Endothelial cell of umbilical vein (primary cell): ENCODE measurements around the gene GOLGA6L10. TPM values are rescaled to one million over a fixed set of nuclear protein-coding genes. Genes with fewer than 3 reads are reported as not detected.

ENCODE experiments used
- BruUV-seq: library from RNA; stranded (reverse); fragments of 400-500 nt; replicated peaks from 2 replicates; lab custom pipeline; 2021; lab: Mats Ljungman, UMichigan
- CTCF ChIA-PET: fragments of 300-600, 350-600 bp; sonication (Branson Sonifier 250); formaldehyde crosslinking; loops from one replicate; lab custom pipeline; 2021; ENCODE audit warnings: antibody characterized with exemption, inconsistent platforms; lab: Charles Lee
- POLR2A ChIA-PET: fragments of 300-600, 350-600 bp; sonication (Branson Sonifier 250); formaldehyde crosslinking; loops from one replicate; lab custom pipeline; 2021; ENCODE audit warnings: antibody characterized with exemption, inconsistent platforms; lab: Charles Lee
- DNase-seq: peaks from one replicate; pipeline ENCODE4 v3.0.0-alpha.2; 2011; ENCODE audit warnings: low read depth, low spot score
- FAIRE-seq: peaks from 2 replicates; lab custom pipeline; 2011; peaks lifted over from hg19 to GRCh38; lab: Jason Lieb, UNC
- H2AFZ ChIP-seq: 2 replicates; pipeline ENCODE4 v1.6.0; 2012; ENCODE audit warnings: low read depth, low read length, control low read depth, inconsistent platforms
- H3K27ac ChIP-seq: 2 replicates; pipeline ENCODE4 v1.5.1; 2011; ENCODE audit warnings: low read depth, mild to moderate bottlenecking, control low read depth, low read length, moderate library complexity; ENCODE audit not compliant: insufficient read depth
- H3K27me3 ChIP-seq, 2 experiments: 2 replicates each; pipeline versions ENCODE4 v1.6.0 to v1.6.1; 2011; ENCODE audit warnings: low read length in 2 of 2, mixed read lengths in 1 of 2; ENCODE audit not compliant: control insufficient read depth in 2 of 2, insufficient read depth in 2 of 2
- H3K36me3 ChIP-seq, 2 experiments: 2 replicates in 1 of 2; 3 replicates in 1 of 2; pipeline ENCODE4 v1.5.1; 2011; ENCODE audit warnings: low read length in 2 of 2, mild to moderate bottlenecking in 1 of 2, moderate library complexity in 1 of 2; ENCODE audit not compliant: control insufficient read depth in 2 of 2, insufficient read depth in 2 of 2; ENCODE audit errors: extremely low read depth in 1 of 2
- H3K4me1 ChIP-seq: 3 replicates; pipeline ENCODE4 v1.5.1; 2011; ENCODE audit warnings: mild to moderate bottlenecking, low read length; ENCODE audit not compliant: control insufficient read depth, insufficient read depth; ENCODE audit errors: extremely low read depth
- H3K4me2 ChIP-seq: 2 replicates; pipeline ENCODE4 v1.6.1; 2011; ENCODE audit warnings: low read length, control low read depth, mixed read lengths; ENCODE audit not compliant: insufficient read depth
- H3K4me3 ChIP-seq, 3 experiments: fragments of 200-600 bp in 1 of 3; sonication (generic), shearing (Covaris generic) in 1 of 3; replicated peaks in 1 of 3; 2 replicates each; pipeline ENCODE4 v1.5.1; 2011 to 2016; ENCODE audit warnings: control low read depth in 3 of 3, low read length in 3 of 3, mild to moderate bottlenecking in 2 of 3, inconsistent platforms in 1 of 3, low read depth in 1 of 3, moderate library complexity in 1 of 3; ENCODE audit not compliant: insufficient read depth in 1 of 3
- H3K79me2 ChIP-seq: 2 replicates; pipeline ENCODE4 v1.6.0; 2012; ENCODE audit warnings: low read length, inconsistent platforms; ENCODE audit not compliant: control insufficient read depth, insufficient read depth
- H3K9ac ChIP-seq: replicated peaks from 2 replicates; pipeline ENCODE3; 2011; ENCODE audit warnings: low read length, control low read depth; ENCODE audit not compliant: insufficient read depth; ENCODE audit errors: extremely low read depth
- H3K9me1 ChIP-seq: replicated peaks from 3 replicates; pipeline ENCODE4 v1.6.0; 2011; ENCODE audit warnings: mild to moderate bottlenecking, low read length; ENCODE audit not compliant: control insufficient read depth, insufficient read depth; ENCODE audit errors: extremely low read depth
- H3K9me3 ChIP-seq: replicated peaks from 2 replicates; pipeline ENCODE4 v1.5.1; 2012; ENCODE audit warnings: low read length, inconsistent platforms; ENCODE audit not compliant: control insufficient read depth, insufficient read depth
- H4K20me1 ChIP-seq: replicated peaks from 2 replicates; pipeline ENCODE3; 2011; ENCODE audit warnings: mild to moderate bottlenecking, low read length; ENCODE audit not compliant: control insufficient read depth, insufficient read depth; ENCODE audit errors: extremely low read depth
- EZH2 ChIP-seq: IDR thresholded peaks from 2 replicates; pipeline ENCODE4 v1.6.1; 2012; ENCODE audit warnings: borderline replicate concordance, low read depth, mild to moderate bottlenecking, moderate library complexity, low read length, inconsistent platforms; ENCODE audit not compliant: severe bottlenecking
- FOS ChIP-seq: IDR thresholded peaks from 2 replicates; pipeline ENCODE4 v1.6.1; 2011; ENCODE audit warnings: mild to moderate bottlenecking, low read length, moderate library complexity, borderline replicate concordance; ENCODE audit not compliant: insufficient read depth
- GATA2 ChIP-seq: IDR thresholded peaks from 2 replicates; pipeline ENCODE4 v1.7.0; 2011; ENCODE audit warnings: low read depth, mild to moderate bottlenecking, moderate library complexity, mixed read lengths, low read length; ENCODE audit not compliant: insufficient read length, insufficient read depth
- JUN ChIP-seq: IDR thresholded peaks from 2 replicates; pipeline ENCODE4 v1.6.1; 2011; ENCODE audit warnings: borderline replicate concordance, low read depth; ENCODE audit not compliant: insufficient read length, insufficient read depth
- MYC ChIP-seq: IDR thresholded peaks from one replicate; pipeline ENCODE4 v1.6.1; 2011; ENCODE audit warnings: mild to moderate bottlenecking, low read depth, low read length
- POLR2A ChIP-seq: IDR thresholded peaks from 2 replicates; pipeline ENCODE4 v1.6.1; 2012; ENCODE audit warnings: low read depth, mild to moderate bottlenecking, control low read depth, low read length
- POLR2AphosphoS5 ChIP-seq: IDR thresholded peaks from 2 replicates; pipeline ENCODE4 v1.6.1; 2012; ENCODE audit warnings: low read depth, mild to moderate bottlenecking, control low read depth, low read length, moderate library complexity; ENCODE audit not compliant: insufficient read depth
- dilution Hi-C: fragments of 300-500 bp; cut with MboI; formaldehyde crosslinking; loops from one replicate; pipeline ENCODE4 v1.15.0; 2019; ENCODE audit warnings: low sequenced_read_pairs; ENCODE audit not compliant: extremely low pct_ligation_motif_present
- intact Hi-C: fragments of 100-400 bp; cut with micrococcal nuclease; formaldehyde crosslinking; loops from one replicate; pipeline ENCODE4 v1.10.0; 2022
- polyA plus RNA-seq, 4 experiments: library from polyadenylated mRNA; depleted of rRNA in 3 of 4; stranded (reverse) in 3 of 4; unstranded in 1 of 4; fragments of >200 nt; gene quantifications; 2 replicates each; pipeline versions ENCODE4 v1.2.1 to v1.2.3, GENCODE V29; 2011 to 2012; ENCODE audit warnings: missing spikeins in 1 of 4
- total RNA-seq: library from RNA; stranded (reverse); gene quantifications from 2 replicates; pipeline ENCODE4 v1.2.3, GENCODE V29; 2021
- TF ChIP-seq, protein P1 (sequence below), 2 donors: IDR thresholded peaks; 1 replicate in 1 of 2; 2 replicates in 1 of 2; pipeline ENCODE4 v1.5.1; 2011; ENCODE audit warnings: low read length in 2 of 2, mild to moderate bottlenecking in 2 of 2, moderate library complexity in 2 of 2, control low read depth in 1 of 2, inconsistent platforms in 1 of 2, low read depth in 1 of 2; ENCODE audit not compliant: insufficient read depth in 1 of 2; ENCODE audit errors: extremely low read depth in 1 of 2
- TF ChIP-seq, protein P2 (sequence below): IDR thresholded peaks from 2 replicates; pipeline ENCODE4 v1.6.1; 2011; ENCODE audit not compliant: insufficient read depth, insufficient read length

The GOLGA6L10 gene
- total and polyA plus RNA-seq, 2 donors (not counting 3 experiments of a cell fraction or from before 2014, with no cell fraction given): 1.2 to 3.9 TPM

DNA sequence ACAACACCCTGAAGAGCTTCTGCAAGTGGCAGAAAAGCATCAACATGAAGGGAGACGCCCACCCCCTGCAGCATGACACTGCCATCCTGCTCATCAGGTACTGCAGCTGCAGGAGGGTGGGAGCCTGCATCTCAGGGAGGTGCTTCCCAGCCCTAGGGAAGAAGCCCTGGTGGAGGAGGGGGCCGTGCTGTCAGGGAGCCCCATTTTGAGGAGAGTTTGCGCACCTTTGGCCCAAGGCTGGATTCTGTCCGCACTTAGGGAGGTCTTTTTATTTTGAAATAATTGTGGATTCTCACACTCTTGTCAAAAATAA, 44.5 kb downstream of the GOLGA6L10 start:
- intact Hi-C loops (no loop called here), dilution Hi-C loops (no loop called here)
- no peak for FAIRE-seq
- Histone ChIP-seq H4K20me1 (no peaks in the 10 kb centered on the region), H3K9me1 (no peaks in the 10 kb centered on the region), H2AFZ (no peak overlapping the region), H3K9ac (no peak overlapping the region), H3K27ac (no peak overlapping the region), H3K27me3 (no peaks in the 10 kb centered on the region), H3K4me2 (no peak overlapping the region), H3K4me1 (no peaks in the 10 kb centered on the region), H3K36me3 (no peaks in the 10 kb centered on the region), H3K9me3 (no peaks in the 10 kb centered on the region), H3K4me3 (no peak overlapping the region), H3K79me2 (no peaks in the 10 kb centered on the region)
- TF ChIP-seq POLR2A (no peak), FOS (no peak), EZH2 (no peak), GATA2 (no peak), MYC (no peak), JUN (no peak), POLR2AphosphoS5 (no peak)
- TF ChIP-seq, protein P1, sequence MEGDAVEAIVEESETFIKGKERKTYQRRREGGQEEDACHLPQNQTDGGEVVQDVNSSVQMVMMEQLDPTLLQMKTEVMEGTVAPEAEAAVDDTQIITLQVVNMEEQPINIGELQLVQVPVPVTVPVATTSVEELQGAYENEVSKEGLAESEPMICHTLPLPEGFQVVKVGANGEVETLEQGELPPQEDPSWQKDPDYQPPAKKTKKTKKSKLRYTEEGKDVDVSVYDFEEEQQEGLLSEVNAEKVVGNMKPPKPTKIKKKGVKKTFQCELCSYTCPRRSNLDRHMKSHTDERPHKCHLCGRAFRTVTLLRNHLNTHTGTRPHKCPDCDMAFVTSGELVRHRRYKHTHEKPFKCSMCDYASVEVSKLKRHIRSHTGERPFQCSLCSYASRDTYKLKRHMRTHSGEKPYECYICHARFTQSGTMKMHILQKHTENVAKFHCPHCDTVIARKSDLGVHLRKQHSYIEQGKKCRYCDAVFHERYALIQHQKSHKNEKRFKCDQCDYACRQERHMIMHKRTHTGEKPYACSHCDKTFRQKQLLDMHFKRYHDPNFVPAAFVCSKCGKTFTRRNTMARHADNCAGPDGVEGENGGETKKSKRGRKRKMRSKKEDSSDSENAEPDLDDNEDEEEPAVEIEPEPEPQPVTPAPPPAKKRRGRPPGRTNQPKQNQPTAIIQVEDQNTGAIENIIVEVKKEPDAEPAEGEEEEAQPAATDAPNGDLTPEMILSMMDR (IDR thresholded peaks at IDR 0.05; ENCODE audit: extremely low read depth in 1 of 2, insufficient read depth in 1 of 2, low read depth in 1 of 2, low read length in 2 of 2): no peak
- TF ChIP-seq, protein P2, sequence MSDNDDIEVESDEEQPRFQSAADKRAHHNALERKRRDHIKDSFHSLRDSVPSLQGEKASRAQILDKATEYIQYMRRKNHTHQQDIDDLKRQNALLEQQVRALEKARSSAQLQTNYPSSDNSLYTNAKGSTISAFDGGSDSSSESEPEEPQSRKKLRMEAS: no peak
- no TSS peak for BruUV-seq
- DNase-seq: no peak
- CTCF ChIA-PET: no interaction called here
- POLR2A ChIA-PET: no interaction called here
